ENCODE data around the gene ZNF850.

ZNF850 gene

GRCh38 chr19:36687214-36688056 lies 85.2 kb downstream of the ZNF850 start, which contains the start of gene ZNF567:
ZNF567 (plus strand) TSS chr19:36687612; CDS start chr19:36694868, 7,256 bp downstream.
- DNase-seq: peak; percentile 54

GRCh38 chr19:36686365-36687213 lies 86.0 kb downstream of the ZNF850 start:
- DNase-seq: no peak

GRCh38 chr19:36685835-36686234 lies 86.8 kb downstream of the ZNF850 start:
- DNase-seq: no peak

- no peak for DNase-seq
Measured at GRCh38 chr19:36679455-36679854, 93.2 kb downstream of the ZNF850 start.

- no peak for DNase-seq
Measured at GRCh38 chr19:36674201-36674600, 98.4 kb downstream of the ZNF850 start.

GRCh38 chr19:36672368-36672767 lies 100.2 kb downstream of the ZNF850 start:
- DNase-seq: no peak

- DNase-seq: no peak
Measured at GRCh38 chr19:36668646-36669045, 104.0 kb downstream of the ZNF850 start.

GRCh38 chr19:36665832-36666231 lies 106.8 kb downstream of the ZNF850 start:
- no peak for DNase-seq

All from NCI-H2081 treated with DMSO at 0.1 percent for 48 hours (cell line).